ENCODE data around the gene PDE7B.
A peak's percentile ranks its signal among the peaks of the same experiment; 100 is the strongest.
"Not testable (repeated sequence)": the region's sequence is repeated elsewhere in the genome, so short reads cannot be mapped to it uniquely, and the experiment has no call there.

Gene PDE7B

GRCh38 chr6:135850882-135851281, 619 bp upstream of the PDE7B start:
- no peak for DNase-seq (ENCODE audit: low spot score)

- no peak for DNase-seq (ENCODE audit: low spot score)
Measured at GRCh38 chr6:135852746-135853145, 1.2 kb downstream of the PDE7B start.

GRCh38 chr6:135853227-135853626, 1.7 kb downstream of the PDE7B start:
- DNase-seq (ENCODE audit: low spot score): peak; percentile 39

- no peak for DNase-seq (ENCODE audit: low spot score)
Measured at GRCh38 chr6:135853986-135854385, 2.5 kb downstream of the PDE7B start.

GRCh38 chr6:135854799-135855198, 3.3 kb downstream of the PDE7B start:
- DNase-seq (ENCODE audit: low spot score): no peak

GRCh38 chr6:135858931-135859330, 7.4 kb downstream of the PDE7B start:
- DNase-seq (ENCODE audit: low spot score): no peak

GRCh38 chr6:135860361-135860760, 8.9 kb downstream of the PDE7B start:
- no peak for DNase-seq (ENCODE audit: low spot score)

GRCh38 chr6:135861189-135861588, 9.7 kb downstream of the PDE7B start:
- DNase-seq (ENCODE audit: low spot score): no peak

GRCh38 chr6:135864929-135865328, 13.4 kb downstream of the PDE7B start:
- DNase-seq (ENCODE audit: low spot score): not testable (repeated sequence)

GRCh38 chr6:135866445-135867123, 15.1 kb downstream of the PDE7B start:
- no peak for DNase-seq (ENCODE audit: low spot score)

GRCh38 chr6:135867332-135867731, 15.8 kb downstream of the PDE7B start:
- DNase-seq (ENCODE audit: low spot score): no peak

- no peak for DNase-seq (ENCODE audit: low spot score)
Measured at GRCh38 chr6:135869857-135870256, 18.4 kb downstream of the PDE7B start.

GRCh38 chr6:135870722-135871121, 19.2 kb downstream of the PDE7B start:
- DNase-seq (ENCODE audit: low spot score): no peak

- no peak for DNase-seq (ENCODE audit: low spot score)
Measured at GRCh38 chr6:135871296-135871695, 19.8 kb downstream of the PDE7B start.

- DNase-seq (ENCODE audit: low spot score): no peak
Measured at GRCh38 chr6:135871878-135872277, 20.4 kb downstream of the PDE7B start.

- no peak for DNase-seq (ENCODE audit: low spot score)
Measured at GRCh38 chr6:135875446-135875845, 23.9 kb downstream of the PDE7B start.

- DNase-seq (ENCODE audit: low spot score): no peak
Measured at GRCh38 chr6:135876058-135876457, 24.6 kb downstream of the PDE7B start.

- no peak for DNase-seq (ENCODE audit: low spot score)
Measured at GRCh38 chr6:135877666-135878065, 26.2 kb downstream of the PDE7B start.

- DNase-seq (ENCODE audit: low spot score): no peak
Measured at GRCh38 chr6:135880066-135880972, 28.8 kb downstream of the PDE7B start.

GRCh38 chr6:135883045-135883444, 31.5 kb downstream of the PDE7B start:
- no peak for DNase-seq (ENCODE audit: low spot score)

GRCh38 chr6:135883536-135883935, 32.0 kb downstream of the PDE7B start:
- DNase-seq (ENCODE audit: low spot score): no peak

- DNase-seq (ENCODE audit: low spot score): no peak
Measured at GRCh38 chr6:135884136-135884535, 32.6 kb downstream of the PDE7B start.

GRCh38 chr6:135887069-135887468, 35.6 kb downstream of the PDE7B start:
- DNase-seq (ENCODE audit: low spot score): no peak
